HG02970 (cell line): ENCODE measurements around the gene TMEM254.
"Not testable (repeated sequence)": the region's sequence is repeated elsewhere in the genome, so short reads cannot be mapped to it uniquely, and the experiment has no call there.

Experiments used
- ATAC-seq: cut with Tn5 transposase; IDR thresholded peaks from one replicate; pipeline ENCODE4 v1.9.1; 2021; ENCODE audit warnings: mild to moderate bottlenecking, moderate library complexity, moderate number of reproducible peaks; ENCODE audit not compliant: unreplicated experiment, low FRiP score

The TMEM254 gene

DNA sequence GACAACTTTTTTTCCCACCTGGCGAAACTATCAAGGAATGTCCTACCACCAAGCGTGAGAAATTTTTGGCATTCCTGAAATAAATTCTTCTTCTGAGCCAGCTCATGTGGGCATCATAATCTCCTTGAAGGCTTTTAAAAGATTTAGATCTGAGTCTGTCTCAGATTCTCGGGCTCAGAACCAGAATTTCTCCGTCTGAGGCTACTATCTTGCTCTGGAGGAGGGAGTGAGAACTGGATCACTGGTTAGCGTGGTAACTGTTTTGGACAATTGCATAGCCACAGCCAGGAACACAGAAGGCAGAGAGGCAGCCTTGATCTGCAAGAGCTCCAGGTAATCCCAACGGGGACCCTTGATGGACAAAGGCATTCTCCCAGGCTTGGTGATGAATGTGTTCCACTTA lies 53.0 kb downstream of the TMEM254 start:
- no peak for ATAC-seq

DNA sequence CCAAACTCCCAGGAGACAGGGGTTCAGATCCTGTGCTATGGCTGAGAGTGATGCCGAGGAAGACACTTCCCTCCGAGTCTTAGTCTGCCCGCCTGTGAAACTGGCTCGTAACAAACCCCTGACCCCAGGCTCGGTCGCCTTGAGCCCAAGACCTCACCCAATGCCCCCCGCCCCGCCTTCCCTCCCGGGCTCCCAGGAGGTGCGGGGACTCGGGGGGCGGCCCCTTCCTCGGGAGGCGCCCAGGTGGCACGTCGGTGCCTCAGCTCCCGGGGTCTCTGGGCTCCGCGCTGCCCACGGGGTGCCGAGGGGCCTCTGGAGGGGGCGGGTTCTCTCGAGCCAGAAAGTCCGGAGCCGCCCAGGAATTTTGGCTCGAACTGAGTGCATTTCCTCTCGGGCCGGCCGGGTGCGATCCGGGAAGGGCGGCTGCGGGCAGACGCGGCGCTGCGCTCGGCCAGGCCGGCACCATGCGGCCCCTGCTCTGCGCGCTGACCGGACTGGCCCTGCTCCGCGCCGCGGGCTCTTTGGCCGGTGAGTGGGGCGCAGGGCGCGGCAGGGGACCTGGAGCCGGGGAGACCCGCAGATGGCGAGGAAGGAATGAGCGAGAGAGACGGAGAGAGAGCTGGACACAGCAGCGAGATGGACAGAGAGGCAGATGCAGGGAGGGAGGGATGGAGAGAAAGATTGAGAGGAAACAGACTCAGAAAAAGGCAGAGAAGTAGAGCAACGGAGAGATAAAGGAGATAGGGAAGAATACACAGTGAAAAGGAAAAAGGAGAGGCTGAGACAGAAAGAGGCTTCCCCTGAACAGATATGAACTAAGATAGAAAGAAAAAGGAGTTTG lies 54.1 kb downstream of the TMEM254 start, which contains the start of gene PLAC9:
PLAC9 (plus strand) TSS at position 432 of the 841 bp plus-strand sequence; CDS start at position 465, 33 bp downstream.
- no peak for ATAC-seq

DNA sequence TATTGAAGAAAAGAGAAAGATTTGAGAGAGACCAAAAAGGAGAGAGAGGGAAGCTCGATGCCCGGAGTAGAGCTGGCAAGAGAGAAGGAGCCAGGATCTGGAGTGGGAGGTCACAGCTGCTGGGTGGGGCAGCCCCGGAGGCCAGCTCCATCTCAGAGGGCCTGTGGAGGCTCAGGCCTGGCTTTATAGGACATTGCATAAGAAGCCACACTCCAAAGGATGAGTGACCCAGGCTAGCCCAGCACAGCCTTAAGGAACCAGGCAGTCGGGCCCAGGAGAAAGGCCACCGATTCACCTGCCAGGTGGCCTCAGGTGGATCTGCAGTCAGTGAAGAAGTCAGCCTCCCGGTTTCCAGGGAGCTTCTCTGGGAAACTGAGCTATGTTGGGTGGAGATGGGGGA lies 54.7 kb downstream of the TMEM254 start:
- ATAC-seq: no peak

DNA sequence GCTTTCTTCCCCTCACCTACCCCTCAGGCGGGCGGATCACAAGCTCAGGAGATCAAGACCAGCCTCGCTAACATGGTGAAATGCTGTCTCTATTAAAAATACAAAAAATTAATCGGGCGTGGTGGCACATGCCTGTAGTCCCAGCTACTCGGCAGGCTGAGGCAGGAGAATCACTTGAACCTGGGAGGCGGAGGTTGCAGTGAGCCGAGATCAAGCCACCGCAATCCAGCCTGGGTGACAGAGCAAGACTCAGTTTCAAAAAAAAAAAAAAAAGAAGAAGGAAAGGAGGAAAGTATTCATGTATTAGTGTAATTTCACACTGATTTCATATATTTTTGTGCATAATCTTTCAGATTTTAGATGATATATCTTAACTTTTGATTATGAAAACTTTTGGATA lies 55.2 kb downstream of the TMEM254 start:
- not testable (repeated sequence) for ATAC-seq

DNA sequence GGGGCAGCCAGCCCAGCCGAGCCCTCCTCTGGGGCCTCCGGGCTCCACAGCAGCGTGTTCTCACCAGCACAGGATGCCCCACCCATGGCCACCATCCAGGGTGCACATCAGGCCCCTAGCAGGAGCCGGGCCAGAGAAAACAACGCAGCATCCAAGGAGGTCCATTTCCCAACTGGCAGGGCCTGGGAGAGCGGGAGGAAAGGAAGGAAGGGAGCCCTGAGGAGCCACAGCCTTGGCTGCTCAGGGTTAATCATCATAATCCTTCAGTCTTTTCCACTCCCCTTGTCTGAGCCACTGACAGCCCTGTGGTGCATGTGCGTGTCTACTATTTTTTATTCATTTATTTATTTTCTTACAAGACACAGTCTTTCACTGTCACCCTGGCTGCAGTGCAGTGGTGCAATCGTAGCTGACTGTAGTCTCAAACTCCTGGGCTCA lies 57.7 kb downstream of the TMEM254 start:
- ATAC-seq: no peak

DNA sequence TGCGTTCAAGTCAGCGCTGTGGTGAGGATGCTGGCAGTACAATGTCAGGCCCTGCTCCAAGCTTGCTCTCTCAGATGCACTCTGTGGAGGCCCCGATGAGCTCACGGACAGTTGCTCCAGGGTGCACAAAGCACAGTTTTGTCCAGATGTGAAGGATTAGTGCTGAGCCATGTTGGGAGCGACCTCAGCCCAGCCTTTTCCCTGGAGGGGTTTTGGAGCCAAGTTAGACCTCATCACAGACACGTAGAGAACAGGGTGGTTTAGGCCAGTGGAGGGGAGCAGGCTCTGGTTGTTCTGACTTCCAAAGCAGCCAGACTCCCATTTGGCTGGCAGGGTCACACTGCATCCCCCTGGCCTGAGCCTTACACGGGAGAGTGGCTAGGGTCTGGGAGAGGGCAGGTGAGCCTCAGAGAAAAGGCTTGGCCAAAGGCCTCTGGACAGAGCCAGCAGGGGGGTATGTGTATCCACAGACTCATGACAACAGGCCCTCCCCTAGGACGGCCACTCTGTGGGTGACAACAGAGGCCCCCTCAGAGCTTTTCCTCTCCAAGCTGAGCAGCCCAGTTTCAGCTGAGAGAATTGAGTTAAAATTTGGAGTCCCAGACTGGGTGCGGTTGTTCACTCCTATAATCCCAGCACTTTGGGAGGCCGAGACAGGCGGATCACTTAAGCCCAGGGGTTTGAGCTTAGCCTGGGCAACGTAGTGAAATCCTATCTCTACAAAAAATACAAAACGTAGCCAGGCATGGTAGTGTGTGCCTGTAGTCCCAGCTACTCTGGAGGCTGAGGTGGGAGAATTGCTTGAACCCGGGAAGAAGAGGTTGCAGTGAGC lies 58.8 kb downstream of the TMEM254 start:
- no peak for ATAC-seq

DNA sequence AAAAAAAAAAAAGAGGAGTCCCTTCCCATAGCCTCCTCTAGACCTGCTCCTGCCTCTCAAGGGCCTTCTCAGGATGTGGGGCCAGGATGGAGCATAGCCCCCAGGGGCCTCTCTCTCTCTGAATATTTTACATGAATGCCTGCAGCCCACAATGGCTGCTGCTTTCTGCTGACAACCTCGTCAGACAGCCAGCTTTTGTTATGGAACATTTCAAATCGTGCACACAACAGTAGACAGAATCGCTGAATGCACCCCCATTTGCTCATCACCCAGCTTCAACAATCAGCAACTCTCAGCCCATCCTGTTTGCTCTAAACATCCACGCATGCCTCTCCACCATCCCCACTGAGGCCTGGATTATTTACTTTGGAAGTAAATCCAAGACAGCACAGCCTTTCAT lies 59.5 kb downstream of the TMEM254 start:
- no peak for ATAC-seq

DNA sequence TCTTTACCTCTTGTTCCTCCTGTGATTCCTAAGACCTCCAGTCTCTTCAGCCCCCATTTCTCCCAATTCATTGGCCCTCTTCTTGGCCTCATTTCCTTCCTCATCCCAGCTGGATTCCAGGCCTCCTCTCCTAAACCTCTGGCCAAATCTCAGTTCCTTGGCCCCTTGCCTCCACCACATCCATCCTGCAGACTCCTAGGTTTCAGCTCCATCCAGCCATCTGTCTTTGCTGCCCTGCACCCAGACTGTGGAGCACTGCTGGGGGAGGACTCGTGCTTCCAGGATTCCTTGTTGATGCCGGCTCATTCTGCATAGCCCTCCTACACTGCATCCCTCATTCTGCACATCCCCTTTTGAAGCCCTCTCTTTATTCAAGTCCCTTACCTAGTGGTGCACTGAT lies 60.8 kb downstream of the TMEM254 start:
- no peak for ATAC-seq

DNA sequence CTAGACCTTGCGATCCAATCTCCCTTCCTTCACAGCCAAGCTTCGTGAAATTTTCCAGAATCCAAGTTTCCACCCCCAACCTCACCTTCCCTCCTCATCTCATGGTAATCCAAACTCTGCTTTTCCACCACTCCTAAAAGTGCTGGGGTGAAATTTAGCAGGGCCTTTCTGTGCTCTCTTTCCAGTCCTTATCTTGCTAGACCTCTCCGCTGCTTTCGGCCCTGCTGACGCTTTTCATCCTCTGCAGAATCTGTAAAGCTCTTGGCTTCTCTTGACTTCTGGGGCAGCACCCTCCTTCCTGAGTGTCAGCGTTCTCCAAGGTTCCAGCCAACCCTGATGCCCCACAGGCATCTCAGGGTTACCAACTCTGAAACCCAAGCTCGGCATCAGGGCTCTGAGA lies 61.8 kb downstream of the TMEM254 start:
- no peak for ATAC-seq

DNA sequence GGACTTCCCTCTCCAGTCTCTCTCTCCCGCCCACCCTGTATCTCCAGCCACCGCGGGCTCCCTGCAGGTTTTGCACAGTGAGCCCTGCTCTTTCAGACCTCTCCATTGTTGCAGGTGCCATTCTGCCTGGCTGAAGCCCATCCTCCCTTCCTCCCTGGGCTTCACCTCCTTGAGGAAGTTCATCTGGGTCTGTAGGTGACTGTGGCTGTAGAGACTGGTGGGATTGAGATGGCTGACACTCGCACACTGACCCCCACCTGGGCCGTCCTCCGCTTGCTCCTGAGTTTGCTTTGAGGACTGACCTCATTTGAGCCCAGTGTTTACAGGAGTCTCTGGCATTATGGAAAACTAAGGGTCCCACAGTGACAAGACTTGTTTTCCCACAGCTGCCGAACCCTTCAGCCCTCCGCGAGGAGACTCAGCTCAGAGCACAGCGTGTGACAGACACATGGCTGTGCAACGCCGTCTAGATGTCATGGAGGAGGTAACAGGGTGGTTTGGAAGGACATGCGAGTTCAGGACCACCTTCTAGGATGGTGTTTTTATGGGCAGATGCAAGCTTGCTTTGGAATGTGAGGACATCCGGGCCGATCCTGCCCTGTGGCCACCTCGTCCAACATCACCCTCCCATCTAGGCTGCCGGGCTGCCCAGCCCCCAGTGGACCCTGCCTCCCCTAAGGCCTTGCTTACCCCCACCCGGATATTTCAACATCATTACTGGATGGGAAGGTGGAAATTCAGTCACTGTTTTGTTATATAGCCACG lies 63.4 kb downstream of the TMEM254 start:
- no peak for ATAC-seq
